T47D (cell line): ENCODE data around the gene RNPEPL1.

Experiments used
- DNase-seq, 2 experiments: peaks; one replicate each; pipeline versions ENCODE4 v3.0.0 to v3.0.0-alpha.2; 2011 to 2012; ENCODE audit warnings: low read depth in 1 of 2, low spot score in 1 of 2
- JUND ChIP-seq: IDR thresholded peaks from 2 replicates; pipeline ENCODE4 v1.6.1; 2012; ENCODE audit warnings: low read depth
- in situ Hi-C: cut with HindIII; loops from 2 replicates; pipeline ENCODE4 v1.10.0; 2016; ENCODE audit warnings: low sequenced_read_pairs, low pct_unique_long_range_greater_than_20kb

Gene RNPEPL1

GRCh38 chr2:240620859-240621258 lies 52.6 kb downstream of the RNPEPL1 start:
- in situ Hi-C loops = no loop called here
- no peak for DNase-seq
- TF ChIP-seq JUND = no peak

GRCh38 chr2:240622060-240622411 lies 53.8 kb downstream of the RNPEPL1 start:
- TF ChIP-seq JUND = no peak
- DNase-seq = no peak
- in situ Hi-C loops = no loop called here

GRCh38 chr2:240622531-240623235 lies 54.4 kb downstream of the RNPEPL1 start:
- DNase-seq = no peak
- TF ChIP-seq JUND = no peak
- in situ Hi-C loops = no loop called here

GRCh38 chr2:240623531-240624010 lies 55.3 kb downstream of the RNPEPL1 start:
- in situ Hi-C loops = no loop called here
- no peak for DNase-seq
- TF ChIP-seq JUND = no peak

- TF ChIP-seq JUND = no peak
- peak in 1 of 2 experiments; percentile 5 for DNase-seq
- in situ Hi-C loops = no loop called here
Measured at GRCh38 chr2:240624011-240624949, 56.0 kb downstream of the RNPEPL1 start.

- peak in 1 of 2 experiments; percentile 15 for DNase-seq
- in situ Hi-C loops = no loop called here
- TF ChIP-seq JUND = no peak
Measured at GRCh38 chr2:240624950-240625621, 56.8 kb downstream of the RNPEPL1 start, which contains the start of gene GPR35. Gene GPR35, plus strand, starts transcription at chr2:240625480. Its CDS starts 4,473 bp downstream, at chr2:240629953.

GRCh38 chr2:240626531-240627300 lies 58.4 kb downstream of the RNPEPL1 start:
- in situ Hi-C loops = no loop called here
- no peak for DNase-seq

GRCh38 chr2:240627736-240628506 lies 59.6 kb downstream of the RNPEPL1 start:
- DNase-seq = no peak
- in situ Hi-C loops = no loop called here
- no peak for TF ChIP-seq JUND

More at GRCh38 chr2:240626531-240627300, 58.4 kb downstream of the RNPEPL1 start:
- TF ChIP-seq JUND = no peak

- in situ Hi-C loops = no loop called here
- TF ChIP-seq JUND = no peak
- no peak for DNase-seq
Measured at GRCh38 chr2:240628507-240628807, 60.2 kb downstream of the RNPEPL1 start.

GRCh38 chr2:240628808-240629618 lies 60.7 kb downstream of the RNPEPL1 start:
- in situ Hi-C loops = no loop called here
- DNase-seq = no peak
- no peak for TF ChIP-seq JUND

GRCh38 chr2:240629619-240629967 lies 61.3 kb downstream of the RNPEPL1 start:
- DNase-seq = no peak
- TF ChIP-seq JUND = no peak
- in situ Hi-C loops = no loop called here
